ENCODE measurements around the gene ATP6V0D1.

ATP6V0D1 gene

DNA sequence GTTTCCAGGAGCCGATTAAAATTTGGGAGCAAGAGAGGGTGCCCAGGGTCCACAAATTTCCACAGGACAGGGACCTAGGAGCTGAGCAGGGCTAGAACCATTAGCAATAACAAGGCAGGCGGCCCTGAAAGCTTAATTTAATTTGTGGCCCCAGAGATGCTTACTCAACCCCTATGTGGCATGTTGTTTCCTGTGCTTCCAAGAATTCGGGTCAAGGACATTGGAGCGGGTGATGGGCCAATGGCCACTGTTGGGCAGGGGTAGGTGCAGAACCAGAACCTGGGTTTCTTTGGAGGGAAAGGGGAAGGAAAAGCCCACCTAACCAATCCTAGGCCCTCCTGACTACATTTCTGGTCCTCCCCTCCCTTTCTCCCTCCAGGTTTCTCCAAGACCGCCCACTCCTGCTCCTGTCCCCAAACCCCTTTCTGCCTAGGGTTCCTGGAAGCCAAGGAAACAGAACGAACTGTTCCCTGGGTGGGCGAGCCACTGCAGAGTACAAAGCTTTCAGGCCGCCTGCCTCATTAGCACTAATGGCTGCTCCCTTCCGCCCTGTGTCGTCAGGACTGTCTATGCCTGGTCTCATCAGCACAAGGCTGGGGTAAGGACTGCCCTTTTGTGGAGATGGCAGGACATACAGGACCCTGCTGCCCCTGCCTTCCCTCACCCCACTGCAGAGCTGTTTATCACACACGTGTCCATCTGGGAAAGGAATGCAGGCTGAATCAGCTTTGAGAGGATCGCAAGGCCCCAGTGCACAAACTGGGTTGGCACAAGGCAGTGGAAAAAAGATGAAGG is 3.0 kb upstream of the ATP6V0D1 start:
- no peak for DNase-seq
- TF ChIP-seq POLR2A (IDR thresholded peaks at IDR 0.05; ENCODE audit: low read length) (no peak), GATA1 (IDR thresholded peaks at IDR 0.05; ENCODE audit: low read depth, low read length) (no peak)

DNA sequence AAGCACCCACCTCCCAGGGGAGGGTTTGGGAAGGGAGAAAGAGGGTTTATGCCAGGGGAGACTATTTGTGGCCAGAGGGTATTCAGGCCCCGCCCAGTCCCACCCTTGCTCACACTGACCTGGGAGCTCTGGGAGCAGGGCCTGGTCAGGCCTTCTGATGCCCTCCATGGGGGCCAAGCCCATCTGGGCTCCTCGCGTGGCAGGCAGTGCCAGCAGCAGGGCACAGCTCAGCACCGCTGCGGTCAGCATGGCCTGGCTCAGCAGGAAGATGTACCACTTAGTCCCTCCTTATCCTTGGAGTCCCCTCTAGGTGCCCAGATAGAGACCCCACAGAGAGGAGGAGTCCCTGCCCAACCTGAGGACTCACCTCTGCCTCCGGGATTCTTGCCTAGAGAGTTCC is 2.2 kb upstream of the ATP6V0D1 start, which contains the start of gene AGRP:
Gene AGRP (minus strand): TSS at position 398 of the 400 bp plus-strand sequence. CDS start 149 bp downstream, at position 249.
- DNase-seq: no peak
- no peak for TF ChIP-seq POLR2A (IDR thresholded peaks at IDR 0.05; ENCODE audit: low read length)
- no peak for TF ChIP-seq GATA1 (IDR thresholded peaks at IDR 0.05; ENCODE audit: low read depth, low read length)

DNA sequence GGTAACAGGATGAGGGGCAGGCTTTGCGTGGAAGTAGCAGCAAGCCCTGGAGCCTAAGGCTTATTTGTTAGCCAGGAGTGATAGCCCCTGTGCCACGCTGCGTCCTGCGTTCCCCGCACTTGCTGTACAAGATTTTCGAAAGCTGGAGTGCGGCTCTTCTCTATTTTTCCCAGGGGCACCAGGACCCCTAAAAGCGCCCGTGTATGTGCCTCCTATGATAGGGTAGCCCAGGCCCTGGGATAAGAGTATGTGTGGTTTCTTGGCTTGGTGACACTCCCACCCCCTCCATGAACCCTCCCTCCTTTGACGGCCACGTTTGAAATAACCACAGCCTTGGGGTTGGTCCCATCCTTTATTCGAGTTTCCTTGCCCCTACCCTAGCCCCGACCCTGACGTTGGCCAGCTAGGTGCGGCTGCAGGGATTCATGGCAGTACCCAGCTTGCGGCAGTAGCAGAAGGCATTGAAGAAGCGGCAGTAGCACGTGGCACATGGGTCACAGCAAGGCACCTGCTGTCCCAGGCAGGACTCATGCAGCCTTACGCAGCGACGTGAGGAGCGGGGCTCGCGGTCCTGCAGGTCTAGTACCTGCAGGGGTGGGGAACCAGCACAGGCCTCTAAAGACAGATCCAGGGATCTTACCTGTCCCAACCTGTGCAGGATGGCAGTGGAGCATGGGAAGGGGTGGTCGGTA is 1.4 kb upstream of the ATP6V0D1 start:
- TF ChIP-seq POLR2A (IDR thresholded peaks at IDR 0.05; ENCODE audit: low read length) (no peak), GATA1 (IDR thresholded peaks at IDR 0.05; ENCODE audit: low read depth, low read length) (no peak)
- no peak for DNase-seq

DNA sequence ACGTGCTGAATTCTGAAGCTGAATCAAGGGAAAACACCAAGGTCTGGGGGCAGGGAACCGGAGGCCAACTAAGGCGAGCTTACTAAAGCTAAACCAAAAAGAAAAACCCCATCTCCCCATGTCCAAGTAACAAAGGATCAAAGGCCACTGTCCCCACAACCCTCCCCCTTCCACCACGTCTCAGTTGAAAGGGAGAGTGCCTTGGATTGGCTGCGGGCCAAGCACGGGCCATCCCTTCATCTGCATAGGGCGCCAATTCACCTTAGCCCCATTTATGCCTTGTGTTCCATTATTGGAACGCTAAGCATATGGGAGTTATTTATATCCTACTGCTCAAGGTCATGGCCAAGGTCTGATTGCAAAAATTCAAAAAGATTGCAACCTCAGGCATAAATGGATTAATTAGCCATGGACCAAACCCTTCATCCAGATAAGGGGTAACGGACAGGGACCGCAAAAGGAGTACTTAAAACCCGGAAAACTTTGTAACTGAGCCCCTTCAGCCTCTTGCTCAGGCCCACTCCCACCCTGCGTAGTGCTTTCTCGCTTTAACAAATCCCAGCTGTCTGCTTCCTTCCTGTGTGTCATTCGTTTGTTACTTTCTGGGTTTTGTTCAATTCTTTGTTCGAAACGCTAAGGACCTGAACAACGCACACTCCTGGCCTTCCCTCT is 740 bp upstream of the ATP6V0D1 start:
- DNase-seq: peak; percentile 72 to 79
- no peak for TF ChIP-seq POLR2A (IDR thresholded peaks at IDR 0.05; ENCODE audit: low read length)
- no peak for TF ChIP-seq GATA1 (IDR thresholded peaks at IDR 0.05; ENCODE audit: low read depth, low read length)

DNA sequence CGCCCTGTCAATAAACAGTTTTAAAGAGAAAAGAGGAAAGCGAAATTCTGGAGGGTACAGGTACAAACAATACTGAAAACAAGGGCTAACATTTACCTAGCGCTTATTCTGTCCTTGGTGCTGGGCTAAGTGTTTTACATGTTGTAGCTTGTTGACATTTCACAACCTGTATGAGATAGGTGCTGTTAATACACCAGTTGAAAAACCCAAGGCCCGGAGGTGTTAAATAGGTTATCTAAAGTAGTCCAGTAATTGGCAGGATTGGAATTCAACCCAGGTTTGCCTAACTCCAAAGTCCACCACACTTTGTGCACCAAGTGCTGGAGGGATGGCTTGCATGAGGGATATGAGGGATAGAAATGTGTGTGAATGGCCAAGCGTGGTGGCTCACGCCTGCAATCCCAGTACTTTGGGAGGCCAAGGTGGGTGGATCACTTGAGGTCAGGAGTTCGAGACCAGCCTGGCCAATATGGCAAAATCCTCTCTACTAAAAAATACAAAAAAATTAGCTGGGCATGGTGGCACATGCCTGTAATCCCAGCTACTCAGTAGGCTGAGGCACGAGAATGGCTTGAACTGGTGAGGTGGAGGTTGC is 2.9 kb downstream of the ATP6V0D1 start:
- DNase-seq: no peak
- TF ChIP-seq GATA1 (IDR thresholded peaks at IDR 0.05; ENCODE audit: low read depth, low read length) (no peak), POLR2A (IDR thresholded peaks at IDR 0.05; ENCODE audit: low read length) (no peak)

DNA sequence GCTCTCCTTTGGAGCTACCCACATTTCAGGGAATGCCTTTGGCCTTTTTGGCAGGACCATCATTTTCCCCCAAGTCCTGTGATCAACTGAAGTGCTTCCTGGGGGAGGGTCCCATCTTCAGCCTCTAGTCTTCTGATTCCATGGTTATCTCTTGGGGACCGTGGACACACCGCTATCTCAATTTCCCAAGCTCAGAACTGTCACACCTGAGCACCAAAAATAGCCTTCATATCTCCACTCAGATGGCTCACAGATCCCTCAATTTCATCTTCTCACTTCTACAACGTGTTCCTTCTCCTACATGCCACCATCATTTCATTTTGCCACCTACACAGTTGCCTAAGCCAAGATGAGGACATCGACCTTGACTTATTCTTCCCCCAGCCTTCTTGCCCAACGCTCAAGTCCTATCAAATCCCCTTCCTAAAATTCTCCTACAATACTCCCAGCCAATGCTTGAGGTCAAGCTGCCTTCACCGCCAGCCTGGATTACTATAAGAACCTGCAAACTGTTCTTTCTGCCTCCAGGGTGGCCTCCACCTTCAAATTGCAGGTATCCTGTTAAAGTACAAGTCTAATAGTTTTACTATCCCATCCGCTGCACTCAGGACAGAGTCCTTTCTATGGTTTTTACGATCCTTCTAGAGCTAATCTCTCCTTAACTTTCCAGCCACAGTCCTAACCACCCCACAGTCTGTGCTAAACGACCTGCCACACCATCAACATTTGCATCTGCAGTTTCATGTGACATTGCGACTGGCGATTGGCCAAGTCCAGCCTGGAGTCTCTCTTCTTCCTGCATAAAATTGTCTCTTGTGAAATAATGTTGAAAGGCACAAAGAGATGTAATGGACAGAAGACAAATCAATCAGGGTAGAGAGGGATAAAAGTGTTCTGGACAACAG is 6.2 kb downstream of the ATP6V0D1 start:
- TF ChIP-seq GATA1 (IDR thresholded peaks at IDR 0.05; ENCODE audit: low read depth, low read length) (no peak), POLR2A (IDR thresholded peaks at IDR 0.05; ENCODE audit: low read length) (no peak)
- DNase-seq: peak; percentile 48 to 55

DNA sequence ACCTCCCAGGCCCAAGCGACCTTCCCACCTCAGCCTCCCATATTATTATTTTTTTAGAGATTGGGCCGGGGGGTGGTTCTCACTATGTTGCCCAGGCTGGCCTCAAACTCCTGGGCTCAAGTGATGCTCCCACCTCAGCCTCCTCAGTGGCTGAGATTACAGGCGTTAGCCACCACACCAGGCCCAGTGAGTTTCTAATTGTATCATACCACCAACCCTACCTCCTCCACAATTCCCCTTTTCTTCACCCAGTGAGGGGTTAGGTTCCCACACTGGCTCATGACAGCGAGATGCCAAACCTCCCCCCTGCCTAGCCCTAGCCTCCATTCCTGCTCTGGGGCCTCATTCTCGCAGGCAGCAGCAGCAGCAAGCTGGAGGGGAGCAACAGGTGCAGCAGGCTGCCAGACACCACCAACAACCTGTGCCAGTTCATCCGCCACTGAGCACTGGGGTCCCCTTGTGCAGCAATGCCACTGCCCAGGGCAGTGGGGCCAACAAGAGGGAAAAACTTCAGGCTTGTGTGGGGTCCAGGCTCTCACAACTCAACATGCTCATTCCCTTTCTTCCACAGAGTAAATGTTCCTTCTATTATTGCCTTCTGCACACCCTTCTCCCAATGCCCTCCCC is 9.1 kb downstream of the ATP6V0D1 start:
- DNase-seq: no peak
- TF ChIP-seq GATA1 (IDR thresholded peaks at IDR 0.05; ENCODE audit: low read depth, low read length): no peak
- no peak for TF ChIP-seq POLR2A (IDR thresholded peaks at IDR 0.05; ENCODE audit: low read length)

DNA sequence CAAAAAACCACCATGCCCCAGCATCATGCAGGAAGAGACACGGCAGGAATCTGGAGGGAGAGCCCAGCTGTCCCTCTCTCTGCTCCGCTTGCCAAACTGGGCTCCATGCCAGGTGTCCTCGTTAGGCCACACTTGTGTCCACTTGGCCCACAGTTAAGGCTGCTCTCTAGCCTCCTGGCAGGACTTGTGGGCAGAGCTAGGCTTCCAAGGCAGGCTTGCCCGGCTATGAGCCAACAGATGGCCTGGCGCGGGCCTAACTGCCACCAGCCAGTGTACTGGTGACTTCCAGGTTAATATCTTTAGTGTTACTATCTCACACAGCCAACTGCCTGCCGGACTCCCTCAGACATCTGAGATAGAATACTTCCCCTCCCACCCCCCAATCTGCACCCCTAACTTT is 10.6 kb downstream of the ATP6V0D1 start:
- peak; percentile 55 to 84 for DNase-seq
- TF ChIP-seq GATA1 (IDR thresholded peaks at IDR 0.05; ENCODE audit: low read depth, low read length): no peak
- TF ChIP-seq POLR2A (IDR thresholded peaks at IDR 0.05; ENCODE audit: low read length): no peak

DNA sequence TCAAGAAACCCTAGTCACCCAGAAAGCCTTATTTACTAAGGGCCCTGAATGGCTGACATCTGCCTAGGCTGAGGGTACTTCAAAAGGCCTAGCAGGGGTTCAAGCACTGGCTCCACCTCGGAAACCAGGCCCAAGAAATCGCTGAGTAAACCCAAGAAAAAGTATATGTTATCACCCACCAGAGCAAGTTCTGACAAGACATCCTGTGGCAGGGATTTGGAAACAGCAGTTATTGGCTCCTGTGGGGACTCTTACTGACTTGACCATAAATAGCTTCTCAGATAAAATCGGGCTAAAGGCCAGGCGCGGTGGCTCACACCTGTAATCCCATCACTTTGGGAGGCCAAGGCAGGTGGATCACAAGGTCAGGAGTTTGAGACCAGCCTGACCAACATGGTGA is 12.2 kb downstream of the ATP6V0D1 start:
- DNase-seq: no peak
- no peak for TF ChIP-seq POLR2A (IDR thresholded peaks at IDR 0.05; ENCODE audit: low read length)
- no peak for TF ChIP-seq GATA1 (IDR thresholded peaks at IDR 0.05; ENCODE audit: low read depth, low read length)

DNA sequence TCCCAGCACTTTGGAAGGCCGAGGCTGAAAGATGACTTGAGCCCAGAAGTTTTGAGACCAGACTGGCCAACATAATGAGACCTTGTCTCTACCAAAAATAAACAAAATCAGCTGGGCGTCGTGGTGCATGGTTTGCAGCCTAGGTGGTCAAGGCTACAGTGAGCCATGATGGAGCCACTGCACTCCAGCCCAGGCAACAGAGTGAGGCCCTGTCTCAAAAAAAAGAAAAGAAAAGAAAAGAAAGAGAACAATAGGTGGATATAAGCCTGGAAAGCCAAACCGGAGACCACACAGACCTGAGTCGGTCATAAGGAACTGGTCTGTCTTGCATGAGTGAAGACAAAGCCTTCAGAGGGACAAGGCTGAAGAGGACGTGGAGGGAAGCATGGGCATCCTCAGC is 14.4 kb downstream of the ATP6V0D1 start:
- TF ChIP-seq POLR2A (IDR thresholded peaks at IDR 0.05; ENCODE audit: low read length) (no peak), GATA1 (IDR thresholded peaks at IDR 0.05; ENCODE audit: low read depth, low read length) (no peak)
- no peak for DNase-seq

DNA sequence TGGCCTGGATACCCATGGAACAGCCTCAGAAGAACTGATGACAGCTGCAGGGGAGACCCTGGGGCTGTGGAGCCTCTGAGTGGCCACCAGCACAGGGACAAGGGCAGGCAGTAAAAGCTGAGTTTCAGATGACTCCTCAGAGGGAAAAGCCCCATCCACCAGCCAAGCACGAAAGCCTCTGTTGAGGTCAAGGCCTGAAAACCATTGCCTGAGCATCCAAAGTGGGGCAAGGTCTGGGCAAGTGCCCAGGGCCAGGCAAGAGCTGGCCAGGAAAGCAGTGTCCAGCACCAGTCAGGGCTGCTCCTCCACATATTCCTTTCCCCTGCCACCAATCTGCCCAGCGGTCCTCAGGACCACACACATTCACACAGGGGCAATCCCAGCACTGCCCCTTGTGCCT is 16.4 kb downstream of the ATP6V0D1 start:
- DNase-seq: no peak
- TF ChIP-seq GATA1 (IDR thresholded peaks at IDR 0.05; ENCODE audit: low read depth, low read length) (no peak), POLR2A (IDR thresholded peaks at IDR 0.05; ENCODE audit: low read length) (no peak)

DNA sequence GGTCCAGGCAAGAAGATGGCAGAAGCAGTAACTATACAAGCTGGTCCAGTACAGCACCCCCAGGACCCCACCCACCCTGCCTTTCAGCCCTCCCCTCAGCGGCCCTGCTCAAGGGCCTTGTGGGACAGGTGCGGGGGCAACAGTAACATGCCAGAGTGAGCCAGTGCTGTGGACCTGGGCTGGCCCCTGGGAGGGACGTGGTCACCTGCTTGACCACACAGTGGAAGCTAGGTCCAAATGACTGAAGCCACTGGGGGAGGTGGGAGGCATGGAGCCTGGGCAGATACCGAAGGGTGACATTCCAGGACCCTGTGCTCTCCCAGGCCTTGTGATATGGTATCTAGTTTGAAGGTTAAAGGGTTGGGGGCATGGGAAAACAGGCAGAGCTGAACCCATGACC is 17.3 kb downstream of the ATP6V0D1 start:
- DNase-seq: no peak
- TF ChIP-seq POLR2A (IDR thresholded peaks at IDR 0.05; ENCODE audit: low read length) (no peak), GATA1 (IDR thresholded peaks at IDR 0.05; ENCODE audit: low read depth, low read length) (no peak)

DNA sequence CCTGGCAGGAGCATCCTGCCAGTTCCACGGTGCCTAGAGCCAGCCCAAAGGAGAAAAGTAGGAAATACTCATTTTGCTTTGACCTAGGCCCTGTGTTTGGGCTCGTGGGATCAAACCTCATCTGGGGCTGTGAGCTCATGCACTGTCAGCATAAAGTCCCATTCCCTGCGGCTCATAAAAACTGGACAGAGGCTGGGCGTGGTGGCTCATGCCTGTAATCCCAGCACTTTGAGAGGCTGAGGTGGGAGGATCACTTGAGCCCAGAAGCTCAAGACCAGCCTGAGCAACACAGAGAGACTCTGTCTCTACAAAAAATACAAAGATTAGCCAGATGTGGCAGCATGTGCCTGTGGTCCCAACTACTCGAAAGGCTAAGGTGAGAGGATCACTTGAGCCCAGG is 17.9 kb downstream of the ATP6V0D1 start:
- TF ChIP-seq GATA1 (IDR thresholded peaks at IDR 0.05; ENCODE audit: low read depth, low read length) (no peak), POLR2A (IDR thresholded peaks at IDR 0.05; ENCODE audit: low read length) (no peak)
- no peak for DNase-seq

Measured in erythroblast (primary cell).